GM19395 (cell line): ENCODE measurements around the gene GDF7.
"Not testable (repeated sequence)": the region's sequence is repeated elsewhere in the genome, so short reads cannot be mapped to it uniquely, and the experiment has no call there.

Experiments
- ATAC-seq: cut with Tn5 transposase; IDR thresholded peaks from one replicate; pipeline ENCODE4 v1.9.1; 2021; ENCODE audit warnings: mild to moderate bottlenecking, moderate library complexity; ENCODE audit not compliant: unreplicated experiment

GDF7 gene

GRCh38 chr2:20696366-20696765 lies 29.4 kb downstream of the GDF7 start:
- ATAC-seq: no peak

- no peak for ATAC-seq
These were observed 30.5 kb downstream of the GDF7 start for GRCh38 chr2:20697322-20697934.

GRCh38 chr2:20698916-20699613 lies 32.1 kb downstream of the GDF7 start:
- ATAC-seq: peak; percentile 53

- no peak for ATAC-seq
These were observed 35.6 kb downstream of the GDF7 start for GRCh38 chr2:20702563-20702962.

- no peak for ATAC-seq
These were observed 37.9 kb downstream of the GDF7 start for GRCh38 chr2:20704886-20705285.

- ATAC-seq: no peak
These were observed 39.3 kb downstream of the GDF7 start for GRCh38 chr2:20706217-20706616.

GRCh38 chr2:20706786-20707185 lies 39.8 kb downstream of the GDF7 start:
- ATAC-seq: no peak

- ATAC-seq: no peak
These were observed 40.7 kb downstream of the GDF7 start for GRCh38 chr2:20707601-20708000.

GRCh38 chr2:20711641-20712040 lies 44.7 kb downstream of the GDF7 start:
- not testable (repeated sequence) for ATAC-seq

GRCh38 chr2:20713585-20713984 lies 46.6 kb downstream of the GDF7 start:
- ATAC-seq: not testable (repeated sequence)

GRCh38 chr2:20714412-20714811 lies 47.5 kb downstream of the GDF7 start:
- ATAC-seq: not testable (repeated sequence)

GRCh38 chr2:20716164-20716563 lies 49.2 kb downstream of the GDF7 start:
- not testable (repeated sequence) for ATAC-seq

- no peak for ATAC-seq
These were observed 50.7 kb downstream of the GDF7 start for GRCh38 chr2:20717641-20718040.

- no peak for ATAC-seq
These were observed 55.8 kb downstream of the GDF7 start for GRCh38 chr2:20722592-20723240.

- no peak for ATAC-seq
These were observed 56.6 kb downstream of the GDF7 start for GRCh38 chr2:20723543-20723942.

- no peak for ATAC-seq
These were observed 57.6 kb downstream of the GDF7 start for GRCh38 chr2:20724500-20725053.

GRCh38 chr2:20725782-20726181 lies 58.8 kb downstream of the GDF7 start:
- ATAC-seq: no peak

GRCh38 chr2:20726913-20727312 lies 60.0 kb downstream of the GDF7 start:
- ATAC-seq: no peak

- no peak for ATAC-seq
These were observed 61.3 kb downstream of the GDF7 start for GRCh38 chr2:20728114-20728758.
